CD8-positive, alpha-beta memory T cell (primary cell): Measurements from ENCODE around the gene ROCK2. TPM values are rescaled to one million over a fixed set of nuclear protein-coding genes. Genes with fewer than 3 reads are reported as not detected.

ENCODE experiments used
- CTCF ChIA-PET: fragments of 350-600 bp; sonication (Branson Sonifier 250); formaldehyde crosslinking; loops from one replicate; lab custom pipeline; 2021; ENCODE audit warnings: antibody characterized with exemption; lab: Charles Lee
- POLR2A ChIA-PET: fragments of 350-600 bp; sonication (Branson Sonifier 250); formaldehyde crosslinking; loops from one replicate; lab custom pipeline; 2021; ENCODE audit warnings: antibody characterized with exemption; lab: Charles Lee
- DNase-seq, 5 donors: peaks; one replicate each; pipeline versions ENCODE4 v3.0.0 to v3.0.0-alpha.2; 2020 to 2022; ENCODE audit warnings: mixed read lengths in 1 of 5
- H3K27ac ChIP-seq: one replicate; pipeline ENCODE4 v1.7.0; 2013; ENCODE audit warnings: low read depth, mild to moderate bottlenecking, low read length, moderate library complexity
- H3K27me3 ChIP-seq: 2 replicates; pipeline ENCODE4 v1.7.0; 2013; ENCODE audit warnings: low read length, mild to moderate bottlenecking; ENCODE audit not compliant: insufficient read depth, poor library complexity, severe bottlenecking
- H3K36me3 ChIP-seq: 2 replicates; pipeline ENCODE4 v1.7.0; 2013; ENCODE audit warnings: mild to moderate bottlenecking, low read length, moderate library complexity; ENCODE audit not compliant: insufficient read depth
- H3K4me1 ChIP-seq: 2 replicates; pipeline ENCODE4 v1.7.0; 2013; ENCODE audit warnings: mild to moderate bottlenecking, low read length, moderate library complexity; ENCODE audit not compliant: insufficient read depth
- H3K4me3 ChIP-seq: 2 replicates; pipeline ENCODE4 v1.7.0; 2013; ENCODE audit warnings: mild to moderate bottlenecking, low read length
- H3K9me3 ChIP-seq: 2 replicates; pipeline ENCODE4 v1.7.0; 2013; ENCODE audit warnings: mild to moderate bottlenecking, low read length
- H3K27ac Mint-ChIP-seq, 8 donors: one replicate each; pipeline ENCODE4 v1.8.0; 2020 to 2021; ENCODE audit warnings: mixed read lengths in 8 of 8, mild to moderate bottlenecking in 6 of 8, inconsistent platforms in 3 of 8, moderate library complexity in 3 of 8
- H3K27me3 Mint-ChIP-seq, 2 donors: one replicate each; pipeline ENCODE4 v1.8.0; 2020 to 2021; ENCODE audit warnings: mixed read lengths in 2 of 2, mild to moderate bottlenecking in 1 of 2, moderate library complexity in 1 of 2
- H3K36me3 Mint-ChIP-seq, 3 donors: one replicate each; pipeline ENCODE4 v1.8.0; 2020 to 2021; ENCODE audit warnings: mixed read lengths in 3 of 3, inconsistent platforms in 1 of 3, mild to moderate bottlenecking in 1 of 3
- H3K4me1 Mint-ChIP-seq, 3 donors: one replicate each; pipeline ENCODE4 v1.8.0; 2020 to 2021; ENCODE audit warnings: mixed read lengths in 3 of 3, inconsistent platforms in 1 of 3, mild to moderate bottlenecking in 1 of 3
- H3K4me3 Mint-ChIP-seq, 7 donors: one replicate each; pipeline ENCODE4 v1.8.0; 2020 to 2021; ENCODE audit warnings: mixed read lengths in 7 of 7, mild to moderate bottlenecking in 6 of 7, moderate library complexity in 4 of 7, inconsistent platforms in 2 of 7
- H3K9me3 Mint-ChIP-seq, 5 donors: one replicate each; pipeline ENCODE4 v1.8.0; 2020 to 2022; ENCODE audit warnings: mixed read lengths in 5 of 5, mild to moderate bottlenecking in 3 of 5, moderate library complexity in 2 of 5, inconsistent platforms in 1 of 5
- polyA plus RNA-seq: library from polyadenylated mRNA; unstranded; fragments of 300-500 nt; fragmentation: Illumina TruSeq; gene quantifications from one replicate; pipeline ENCODE4 v1.2.3, GENCODE V29; 2021
- total RNA-seq, 2 experiments: library from RNA; stranded (reverse); gene quantifications; one replicate each; pipeline ENCODE4 v1.2.3, GENCODE V29; 2021

ROCK2 gene
- total and polyA plus RNA-seq, 3 experiments from 2014 or later, result 15.5 to 22.9 (median 19.5) TPM

GRCh38 chr2:11387100-11387390 lies 42.6 kb upstream of the ROCK2 start:
- Mint-ChIP-seq H3K27me3 (peaks cover 2 to 15% of the 10 kb centered on the region in 2 donors), H3K4me1 (no peaks in the 10 kb centered on the region), H3K36me3 (no peaks in the 10 kb centered on the region), H3K9me3 (no peaks in the 10 kb centered on the region), H3K27ac (peak overlapping the region in 1 of 8 donors; percentile 55), H3K4me3 (no peak overlapping the region)
- DNase-seq, result no peak
- Histone ChIP-seq H3K4me1 (no peaks in the 10 kb centered on the region), H3K36me3 (no peaks in the 10 kb centered on the region), H3K9me3 (no peaks in the 10 kb centered on the region), H3K27me3 (no peaks in the 10 kb centered on the region), H3K4me3 (no peak overlapping the region), H3K27ac (no peak overlapping the region)
- ChIA-PET POLR2A (no interaction called here), CTCF (no interaction called here)

- Mint-ChIP-seq H3K27me3 (peaks cover 2 to 11% of the 10 kb centered on the region in 2 donors), H3K4me3 (no peak overlapping the region), H3K36me3 (no peaks in the 10 kb centered on the region), H3K4me1 (no peaks in the 10 kb centered on the region), H3K27ac (peak overlapping the region in 1 of 8 donors; percentile 11), H3K9me3 (no peaks in the 10 kb centered on the region)
- no peaks in the 10 kb centered on the region for H3K4me1 ChIP-seq
- H3K9me3 ChIP-seq, result no peaks in the 10 kb centered on the region
- H3K27ac ChIP-seq, result no peak overlapping the region
- H3K36me3 ChIP-seq, result no peaks in the 10 kb centered on the region
- no peak for DNase-seq
- no peaks in the 10 kb centered on the region for H3K27me3 ChIP-seq
- H3K4me3 ChIP-seq, result no peak overlapping the region
- ChIA-PET POLR2A (no interaction called here), CTCF (no interaction called here)
Measured at GRCh38 chr2:11385847-11386246, 41.4 kb upstream of the ROCK2 start.

GRCh38 chr2:11385216-11385615 lies 40.8 kb upstream of the ROCK2 start:
- Mint-ChIP-seq H3K4me3 (no peak overlapping the region), H3K27ac (no peak overlapping the region), H3K27me3 (peaks cover 2 to 11% of the 10 kb centered on the region in 2 donors), H3K36me3 (no peaks in the 10 kb centered on the region), H3K9me3 (no peaks in the 10 kb centered on the region), H3K4me1 (no peaks in the 10 kb centered on the region)
- ChIA-PET CTCF (no interaction called here), POLR2A (no interaction called here)
- H3K9me3 ChIP-seq, result no peaks in the 10 kb centered on the region
- no peaks in the 10 kb centered on the region for H3K27me3 ChIP-seq
- no peak overlapping the region for H3K4me3 ChIP-seq
- no peak for DNase-seq
- no peaks in the 10 kb centered on the region for H3K36me3 ChIP-seq
- no peak overlapping the region for H3K27ac ChIP-seq
- H3K4me1 ChIP-seq, result no peaks in the 10 kb centered on the region

DNA sequence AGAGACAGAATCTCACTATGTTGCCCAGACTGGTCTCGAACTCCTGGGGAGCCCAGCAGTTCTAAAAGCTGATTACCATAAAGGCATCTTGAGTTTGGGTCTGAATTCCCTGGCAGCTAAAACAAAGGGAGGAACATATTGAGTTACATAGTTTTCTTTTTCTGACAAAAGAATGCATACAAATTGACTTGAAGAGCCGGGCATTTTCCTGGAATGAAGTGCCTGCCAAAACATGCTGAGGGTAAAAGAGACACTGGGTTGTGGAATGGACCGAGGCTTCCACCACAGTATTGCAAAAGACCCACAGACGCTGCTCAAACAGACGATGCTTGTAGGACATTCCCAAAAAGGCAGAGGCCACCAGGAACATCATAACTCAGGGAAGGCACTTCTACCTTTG lies 35.1 kb upstream of the ROCK2 start:
- Mint-ChIP-seq H3K27ac (no peak overlapping the region), H3K4me3 (no peak overlapping the region), H3K36me3 (no peaks in the 10 kb centered on the region), H3K4me1 (no peaks in the 10 kb centered on the region), H3K27me3 (no peaks in the 10 kb centered on the region), H3K9me3 (no peaks in the 10 kb centered on the region)
- ChIA-PET CTCF (no interaction called here), POLR2A (no interaction called here)
- Histone ChIP-seq H3K27ac (no peak overlapping the region), H3K27me3 (no peaks in the 10 kb centered on the region), H3K4me3 (no peak overlapping the region), H3K4me1 (no peaks in the 10 kb centered on the region), H3K36me3 (no peaks in the 10 kb centered on the region), H3K9me3 (no peaks in the 10 kb centered on the region)
- no peak for DNase-seq

- H3K27ac ChIP-seq, result no peak overlapping the region
- DNase-seq, result no peak
- ChIA-PET POLR2A (no interaction called here), CTCF (no interaction called here)
- H3K4me3 ChIP-seq, result no peak overlapping the region
- H3K36me3 ChIP-seq, result no peaks in the 10 kb centered on the region
- H3K4me1 Mint-ChIP-seq, result no peaks in the 10 kb centered on the region
- peaks cover 2 to 3% of the 10 kb centered on the region in 2 donors for H3K27me3 Mint-ChIP-seq
- no peaks in the 10 kb centered on the region for H3K9me3 Mint-ChIP-seq
- H3K36me3 Mint-ChIP-seq, result no peaks in the 10 kb centered on the region
- no peaks in the 10 kb centered on the region for H3K4me1 ChIP-seq
- no peaks in the 10 kb centered on the region for H3K27me3 ChIP-seq
- peak overlapping the region in 1 of 8 donors; percentile 74 for H3K27ac Mint-ChIP-seq
- H3K9me3 ChIP-seq, result no peaks in the 10 kb centered on the region
- H3K4me3 Mint-ChIP-seq, result no peak overlapping the region
Measured at GRCh38 chr2:11377928-11378545, 33.6 kb upstream of the ROCK2 start.

GRCh38 chr2:11376071-11376470 lies 31.6 kb upstream of the ROCK2 start:
- no peaks in the 10 kb centered on the region for H3K9me3 ChIP-seq
- H3K9me3 Mint-ChIP-seq, result no peaks in the 10 kb centered on the region
- peaks cover 4 to 6% of the 10 kb centered on the region in 2 donors for H3K27me3 Mint-ChIP-seq
- peaks cover 3% of the 10 kb centered on the region for H3K27me3 ChIP-seq
- no peak overlapping the region for H3K4me3 Mint-ChIP-seq
- no peaks in the 10 kb centered on the region for H3K36me3 Mint-ChIP-seq
- DNase-seq, result no peak
- CTCF ChIA-PET, result no interaction called here
- H3K27ac Mint-ChIP-seq, result no peak overlapping the region
- H3K4me1 Mint-ChIP-seq, result no peaks in the 10 kb centered on the region
- H3K4me3 ChIP-seq, result no peak overlapping the region
- no peaks in the 10 kb centered on the region for H3K4me1 ChIP-seq
- no peaks in the 10 kb centered on the region for H3K36me3 ChIP-seq
- H3K27ac ChIP-seq, result no peak overlapping the region
- POLR2A ChIA-PET, result no interaction called here

DNA sequence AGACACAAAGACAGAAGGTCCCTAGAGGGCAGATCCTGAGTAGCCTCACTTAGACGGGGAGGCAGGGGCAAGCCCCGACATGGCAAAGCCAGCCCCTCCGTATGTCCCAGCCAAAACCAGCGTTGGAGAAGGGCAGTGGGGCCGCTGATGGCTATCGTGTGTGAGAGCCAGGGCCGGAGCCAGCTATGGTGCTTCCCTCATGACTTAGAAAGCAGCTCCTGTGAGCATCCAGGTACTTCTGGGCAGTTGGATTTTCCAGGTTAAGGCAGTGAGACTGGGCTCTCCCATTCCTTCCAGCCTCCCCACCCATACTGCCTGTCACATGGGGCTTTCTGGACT lies 31.2 kb upstream of the ROCK2 start:
- Histone ChIP-seq H3K27me3 (peaks cover 3% of the 10 kb centered on the region), H3K4me1 (no peaks in the 10 kb centered on the region), H3K9me3 (no peaks in the 10 kb centered on the region), H3K27ac (no peak overlapping the region), H3K36me3 (no peaks in the 10 kb centered on the region), H3K4me3 (no peak overlapping the region)
- DNase-seq, result no peak
- CTCF ChIA-PET, result no interaction called here
- H3K9me3 Mint-ChIP-seq, result no peaks in the 10 kb centered on the region
- no peak overlapping the region for H3K4me3 Mint-ChIP-seq
- no peaks in the 10 kb centered on the region for H3K36me3 Mint-ChIP-seq
- H3K27ac Mint-ChIP-seq, result no peak overlapping the region
- POLR2A ChIA-PET, result no interaction called here
- peaks cover 6% of the 10 kb centered on the region in 2 donors for H3K27me3 Mint-ChIP-seq
- no peaks in the 10 kb centered on the region for H3K4me1 Mint-ChIP-seq

DNA sequence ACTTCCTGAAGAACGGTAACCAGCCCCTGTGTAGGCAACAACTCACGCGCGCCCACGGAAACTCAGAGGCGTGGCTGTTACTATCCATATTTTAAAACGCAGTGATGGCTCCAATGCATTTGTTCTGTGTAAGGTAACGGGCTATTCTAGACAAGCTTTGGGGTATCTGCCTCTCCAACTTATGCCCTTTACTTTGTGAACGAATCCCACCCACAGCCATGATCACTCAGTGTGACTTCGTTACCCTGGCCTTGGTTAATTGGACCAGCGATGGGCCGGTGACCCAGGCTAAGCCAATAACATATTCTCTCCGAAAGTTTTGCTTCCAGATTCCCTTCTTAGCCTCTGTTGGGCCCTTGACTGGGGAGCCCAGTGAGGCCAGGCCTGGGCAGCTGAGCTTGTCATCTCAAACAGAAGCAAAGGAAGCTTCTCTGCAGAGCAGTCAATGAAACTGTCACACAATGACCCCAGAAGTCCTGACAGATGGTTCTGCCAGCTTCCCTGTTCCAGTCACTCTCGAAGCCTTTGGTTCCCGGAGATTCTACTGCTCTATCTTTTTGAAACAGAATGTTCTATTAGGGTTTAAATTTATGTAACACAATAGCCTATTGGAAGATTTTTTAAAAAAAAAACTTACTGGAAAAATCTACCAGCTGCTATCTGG lies 30.7 kb upstream of the ROCK2 start:
- H3K4me1 ChIP-seq, result no peaks in the 10 kb centered on the region
- H3K4me3 Mint-ChIP-seq, result no peak overlapping the region
- H3K4me1 Mint-ChIP-seq, result no peaks in the 10 kb centered on the region
- H3K27ac ChIP-seq, result no peak overlapping the region
- ChIA-PET CTCF (no interaction called here), POLR2A (interaction anchor here (0.6 kb wide), 1 partner anchor 242 kb away, joined by 3 read pairs; a partner anchor contains a TSS)
- no peaks in the 10 kb centered on the region for H3K36me3 Mint-ChIP-seq
- peaks cover 6% of the 10 kb centered on the region in 2 donors for H3K27me3 Mint-ChIP-seq
- peaks cover 3% of the 10 kb centered on the region for H3K27me3 ChIP-seq
- no peaks in the 10 kb centered on the region for H3K9me3 ChIP-seq
- H3K36me3 ChIP-seq, result no peaks in the 10 kb centered on the region
- H3K9me3 Mint-ChIP-seq, result no peaks in the 10 kb centered on the region
- H3K4me3 ChIP-seq, result no peak overlapping the region
- DNase-seq, result no peak
- H3K27ac Mint-ChIP-seq, result no peak overlapping the region
